Stimulated activated naive CD8-positive, alpha-beta T cell treated with anti-CD3 and anti-CD28 coated beads, Interleukin-15, Interleukin-2, amounts not matched to agents 100 ng/mL and 50 ng/mL, for 24 hours (primary cell): ENCODE data around the gene GCLC.
A peak's percentile ranks its signal among the peaks of the same experiment; 100 is the strongest.

Experiments
- H3K27ac Mint-ChIP-seq: one replicate; pipeline ENCODE4 v1.8.0; 2021; ENCODE audit warnings: mild to moderate bottlenecking, mixed read lengths
- H3K27me3 Mint-ChIP-seq: one replicate; pipeline ENCODE4 v1.8.0; 2021; ENCODE audit warnings: mixed read lengths
- H3K36me3 Mint-ChIP-seq: one replicate; pipeline ENCODE4 v1.8.0; 2021; ENCODE audit warnings: low read depth, mixed read lengths
- H3K4me1 Mint-ChIP-seq: one replicate; pipeline ENCODE4 v1.8.0; 2021; ENCODE audit warnings: low read depth, mixed read lengths
- H3K4me3 Mint-ChIP-seq: one replicate; pipeline ENCODE4 v1.8.0; 2021; ENCODE audit warnings: mild to moderate bottlenecking, mixed read lengths
- H3K9me3 Mint-ChIP-seq: one replicate; pipeline ENCODE4 v1.8.0; 2021; ENCODE audit warnings: mixed read lengths

Gene GCLC

GRCh38 chr6:53541900-53542299 is 3.0 kb downstream of the GCLC start:
- H3K4me3 Mint-ChIP-seq: no peak overlapping the region

DNA sequence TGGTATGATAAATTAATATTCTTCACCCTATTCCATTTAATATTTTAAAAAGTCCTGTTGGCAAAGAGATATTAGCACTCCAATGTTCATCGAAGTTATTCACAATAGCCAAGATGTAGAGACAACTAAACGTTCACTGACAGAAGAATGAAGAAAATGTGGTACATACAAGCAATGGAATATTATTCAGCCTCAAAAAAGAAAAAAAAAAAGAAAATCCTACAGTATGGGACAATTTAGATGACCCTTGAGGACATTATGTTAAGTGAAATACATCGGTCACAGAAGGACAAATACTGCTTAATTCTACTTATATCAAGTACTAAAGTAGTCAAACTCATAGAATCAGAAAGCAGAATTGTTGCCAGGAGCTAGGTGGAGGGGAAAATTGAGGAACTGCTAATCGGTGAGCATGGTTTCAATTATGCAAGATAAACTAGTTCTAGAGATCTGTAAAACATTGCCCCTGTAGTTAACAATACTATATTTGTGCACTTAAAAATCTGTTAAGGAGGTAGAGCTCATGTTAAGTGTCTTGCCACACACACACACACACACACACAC is 4.7 kb downstream of the GCLC start:
- no peak overlapping the region for H3K4me3 Mint-ChIP-seq
- H3K27ac Mint-ChIP-seq: peak overlapping the region; percentile 47
- H3K27me3 Mint-ChIP-seq: no peaks in the 10 kb centered on the region
- H3K36me3 Mint-ChIP-seq: peaks cover 11% of the 10 kb centered on the region
- H3K9me3 Mint-ChIP-seq: no peaks in the 10 kb centered on the region
- H3K4me1 Mint-ChIP-seq: peaks cover 47% of the 10 kb centered on the region

More at GRCh38 chr6:53541900-53542299, 3.0 kb downstream of the GCLC start:
- H3K4me1 Mint-ChIP-seq: peaks cover 56% of the 10 kb centered on the region
- H3K36me3 Mint-ChIP-seq: peaks cover 7% of the 10 kb centered on the region
- no peak overlapping the region for H3K27ac Mint-ChIP-seq
- no peaks in the 10 kb centered on the region for H3K9me3 Mint-ChIP-seq
- no peaks in the 10 kb centered on the region for H3K27me3 Mint-ChIP-seq

GRCh38 chr6:53539561-53539960 is 5.3 kb downstream of the GCLC start:
- Mint-ChIP-seq H3K27ac (no peak overlapping the region), H3K4me1 (peaks cover 43% of the 10 kb centered on the region), H3K36me3 (peaks cover 11% of the 10 kb centered on the region), H3K4me3 (no peak overlapping the region), H3K27me3 (no peaks in the 10 kb centered on the region), H3K9me3 (no peaks in the 10 kb centered on the region)

- Mint-ChIP-seq H3K4me3 (no peak overlapping the region), H3K9me3 (no peaks in the 10 kb centered on the region), H3K36me3 (peaks cover 11% of the 10 kb centered on the region), H3K4me1 (peaks cover 39% of the 10 kb centered on the region), H3K27ac (no peak overlapping the region), H3K27me3 (no peaks in the 10 kb centered on the region)
Measured at GRCh38 chr6:53536561-53536960, 8.3 kb downstream of the GCLC start.

- H3K4me1 Mint-ChIP-seq: peaks cover 43% of the 10 kb centered on the region
- H3K36me3 Mint-ChIP-seq: peaks cover 4% of the 10 kb centered on the region
Measured at GRCh38 chr6:53532942-53533341, 12.0 kb downstream of the GCLC start.

GRCh38 chr6:53532061-53532797 is 12.7 kb downstream of the GCLC start:
- no peaks in the 10 kb centered on the region for H3K27me3 Mint-ChIP-seq
- no peak overlapping the region for H3K27ac Mint-ChIP-seq
- H3K4me1 Mint-ChIP-seq: peaks cover 43% of the 10 kb centered on the region
- H3K9me3 Mint-ChIP-seq: no peaks in the 10 kb centered on the region
- peaks cover 4% of the 10 kb centered on the region for H3K36me3 Mint-ChIP-seq
- no peak overlapping the region for H3K4me3 Mint-ChIP-seq

More at GRCh38 chr6:53532942-53533341, 12.0 kb downstream of the GCLC start:
- no peak overlapping the region for H3K27ac Mint-ChIP-seq
- H3K4me3 Mint-ChIP-seq: no peak overlapping the region
- H3K9me3 Mint-ChIP-seq: no peaks in the 10 kb centered on the region
- no peaks in the 10 kb centered on the region for H3K27me3 Mint-ChIP-seq

GRCh38 chr6:53530780-53531386 is 14.0 kb downstream of the GCLC start:
- Mint-ChIP-seq H3K27me3 (no peaks in the 10 kb centered on the region), H3K4me1 (peaks cover 36% of the 10 kb centered on the region), H3K9me3 (no peaks in the 10 kb centered on the region), H3K36me3 (peaks cover 4% of the 10 kb centered on the region), H3K27ac (no peak overlapping the region), H3K4me3 (no peak overlapping the region)

DNA sequence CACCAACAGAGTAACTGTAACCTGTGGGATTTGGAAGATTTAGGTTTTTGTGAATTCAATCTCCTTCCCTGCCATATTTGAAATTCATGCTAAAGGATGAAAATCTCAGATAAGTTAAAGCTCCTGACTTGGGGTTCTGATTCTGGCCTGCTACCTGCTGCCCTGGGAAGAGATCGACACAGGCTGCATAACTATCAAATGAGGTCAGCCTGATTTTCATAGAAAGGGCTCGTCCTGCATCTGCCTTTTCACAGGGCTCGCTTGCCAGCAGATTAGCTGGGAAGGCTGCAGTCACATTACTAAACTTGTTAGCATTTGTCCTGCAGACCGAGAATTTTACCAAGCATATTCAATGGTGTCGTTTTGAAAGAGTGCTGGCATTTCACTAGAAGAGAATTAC is 14.6 kb downstream of the GCLC start:
- Mint-ChIP-seq H3K4me3 (no peak overlapping the region), H3K27me3 (no peaks in the 10 kb centered on the region), H3K36me3 (no peaks in the 10 kb centered on the region), H3K9me3 (no peaks in the 10 kb centered on the region), H3K4me1 (peaks cover 36% of the 10 kb centered on the region), H3K27ac (no peak overlapping the region)

DNA sequence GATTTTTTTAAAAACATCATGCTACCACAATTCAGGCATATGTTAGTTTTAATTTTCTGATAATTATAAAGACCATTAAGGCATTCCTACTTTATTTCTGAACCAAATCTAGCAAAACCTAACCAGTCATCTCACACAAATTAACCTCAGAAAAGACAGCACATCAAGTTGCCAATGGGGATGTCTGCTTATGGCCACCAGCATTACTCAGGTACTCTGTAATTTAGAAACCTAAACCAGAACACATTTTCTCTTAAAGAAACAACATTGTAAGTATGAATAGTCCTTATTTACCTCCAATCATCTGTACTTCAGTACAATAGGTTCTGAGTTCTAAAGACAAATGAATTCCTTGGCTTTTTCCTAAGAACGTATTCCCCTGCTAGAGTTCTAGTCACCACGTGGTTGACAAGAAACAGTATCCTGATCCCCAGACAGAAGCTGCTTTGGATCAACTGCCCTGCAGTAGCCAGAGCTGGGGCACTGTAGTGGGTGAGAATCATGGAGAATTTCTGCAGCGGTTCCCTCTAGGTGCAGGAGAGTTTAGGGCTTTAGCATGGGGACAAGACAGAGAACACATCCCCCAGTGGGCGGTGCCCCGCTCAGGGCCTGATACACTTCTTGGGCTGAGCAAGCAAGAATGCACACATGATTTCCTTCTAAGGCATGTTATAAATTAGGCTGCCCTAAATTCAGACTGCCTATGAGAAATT is 15.4 kb downstream of the GCLC start:
- H3K27ac Mint-ChIP-seq: no peak overlapping the region

DNA sequence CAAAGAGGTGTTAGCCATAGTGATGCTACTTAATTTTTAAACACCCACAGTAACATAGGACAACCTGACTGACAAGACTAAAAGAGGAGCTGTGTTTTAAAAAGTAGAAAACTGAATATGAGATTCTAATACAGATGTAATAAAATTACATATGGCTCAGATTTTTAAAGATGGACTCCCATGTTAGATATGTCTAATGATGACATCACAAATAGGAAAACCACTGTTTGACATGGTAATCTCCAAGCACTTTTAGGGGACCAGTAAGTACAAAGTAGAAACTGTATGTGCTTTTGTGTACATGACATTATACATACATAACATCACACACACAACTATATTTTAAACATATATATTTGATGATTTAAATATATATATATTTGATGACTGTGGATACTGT is 16.8 kb downstream of the GCLC start:
- Mint-ChIP-seq H3K9me3 (no peaks in the 10 kb centered on the region), H3K4me3 (no peak overlapping the region), H3K4me1 (peaks cover 33% of the 10 kb centered on the region), H3K27ac (no peak overlapping the region), H3K36me3 (no peaks in the 10 kb centered on the region), H3K27me3 (no peaks in the 10 kb centered on the region)

More for the DNA sequence above, 15.4 kb downstream of the GCLC start:
- no peak overlapping the region for H3K4me3 Mint-ChIP-seq
- H3K27me3 Mint-ChIP-seq: no peaks in the 10 kb centered on the region
- no peaks in the 10 kb centered on the region for H3K9me3 Mint-ChIP-seq
- peaks cover 36% of the 10 kb centered on the region for H3K4me1 Mint-ChIP-seq
- no peaks in the 10 kb centered on the region for H3K36me3 Mint-ChIP-seq

DNA sequence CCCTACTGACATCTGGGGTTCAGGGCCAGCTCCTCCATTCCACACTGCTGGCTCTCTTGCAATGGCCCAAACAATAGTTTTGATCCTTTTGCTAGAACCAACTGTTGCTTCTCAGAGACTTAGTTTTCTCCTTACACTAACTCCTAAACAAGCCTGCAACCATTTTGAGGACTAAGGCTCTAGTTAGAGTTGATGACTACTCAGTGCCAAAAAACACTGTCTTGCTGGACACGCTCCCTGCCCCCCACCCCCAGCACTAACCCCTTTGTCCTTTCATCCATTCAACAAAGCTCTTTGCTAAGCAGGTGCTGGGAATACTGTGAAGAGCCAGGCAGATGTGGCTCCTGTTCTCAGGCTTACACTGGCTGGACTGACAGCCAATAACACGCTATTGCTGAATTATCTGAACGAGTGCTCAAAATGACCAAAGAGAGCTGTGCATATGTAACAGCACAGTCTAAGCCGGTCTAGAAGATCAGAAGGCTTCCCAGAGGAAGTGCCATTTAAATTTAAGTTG is 17.6 kb downstream of the GCLC start:
- Mint-ChIP-seq H3K9me3 (no peaks in the 10 kb centered on the region), H3K4me3 (no peak overlapping the region), H3K36me3 (no peaks in the 10 kb centered on the region), H3K27me3 (no peaks in the 10 kb centered on the region), H3K4me1 (peaks cover 25% of the 10 kb centered on the region), H3K27ac (no peak overlapping the region)

DNA sequence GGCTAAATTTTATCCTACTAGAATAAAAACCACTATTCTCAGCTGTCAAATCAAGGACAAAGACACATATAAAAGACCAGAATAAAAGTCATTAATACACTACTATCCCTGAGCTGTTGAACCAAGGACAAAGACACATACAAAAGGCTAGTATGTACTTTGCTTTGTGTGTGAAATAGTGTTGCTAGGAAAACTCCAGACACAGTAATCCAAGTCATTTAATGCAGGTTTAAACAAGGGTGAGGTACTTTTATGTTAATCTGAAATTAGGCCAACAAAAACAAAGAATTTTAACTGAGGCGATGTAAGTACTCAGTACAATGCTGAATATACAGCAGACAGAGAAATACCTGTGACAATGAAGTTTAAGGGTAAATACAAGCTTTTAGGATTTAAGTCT is 18.9 kb downstream of the GCLC start:
- Mint-ChIP-seq H3K27ac (no peak overlapping the region), H3K36me3 (no peaks in the 10 kb centered on the region), H3K27me3 (no peaks in the 10 kb centered on the region), H3K4me3 (no peak overlapping the region), H3K4me1 (peaks cover 12% of the 10 kb centered on the region), H3K9me3 (no peaks in the 10 kb centered on the region)

DNA sequence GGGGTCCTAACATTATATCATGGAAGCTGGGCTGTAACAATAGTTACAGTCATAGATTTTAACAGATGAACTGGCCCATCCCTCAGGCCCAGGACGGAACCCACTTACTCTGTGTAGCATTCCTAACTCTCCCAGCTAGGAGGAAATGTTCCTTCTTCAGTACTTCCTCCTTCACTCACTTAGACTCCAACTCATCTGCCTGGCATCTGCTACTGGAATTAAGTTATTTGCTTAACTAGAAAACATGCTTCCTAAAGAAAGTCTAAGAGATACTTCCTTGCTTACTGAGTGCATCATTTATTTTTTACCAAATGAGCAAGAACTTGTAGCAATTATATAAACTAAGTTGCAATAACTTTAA is 20.5 kb downstream of the GCLC start:
- no peak overlapping the region for H3K27ac Mint-ChIP-seq
- H3K36me3 Mint-ChIP-seq: no peaks in the 10 kb centered on the region
- peaks cover 5% of the 10 kb centered on the region for H3K4me1 Mint-ChIP-seq
- no peaks in the 10 kb centered on the region for H3K9me3 Mint-ChIP-seq
- H3K4me3 Mint-ChIP-seq: no peak overlapping the region
- no peaks in the 10 kb centered on the region for H3K27me3 Mint-ChIP-seq

GRCh38 chr6:53523511-53524454 is 21.1 kb downstream of the GCLC start:
- H3K4me3 Mint-ChIP-seq: no peak overlapping the region
- no peaks in the 10 kb centered on the region for H3K36me3 Mint-ChIP-seq
- H3K27me3 Mint-ChIP-seq: no peaks in the 10 kb centered on the region
- no peak overlapping the region for H3K27ac Mint-ChIP-seq
- no peaks in the 10 kb centered on the region for H3K4me1 Mint-ChIP-seq
- H3K9me3 Mint-ChIP-seq: no peaks in the 10 kb centered on the region
